HG02798 (cell line): ENCODE measurements around the gene SENP8.
"Not testable (repeated sequence)": the region's sequence is repeated elsewhere in the genome, so short reads cannot be mapped to it uniquely, and the experiment has no call there.

Experiments
- ATAC-seq: cut with Tn5 transposase; IDR thresholded peaks from one replicate; pipeline ENCODE4 v1.9.1; 2021; ENCODE audit warnings: mild to moderate bottlenecking; ENCODE audit not compliant: unreplicated experiment, poor library complexity

The SENP8 gene

DNA sequence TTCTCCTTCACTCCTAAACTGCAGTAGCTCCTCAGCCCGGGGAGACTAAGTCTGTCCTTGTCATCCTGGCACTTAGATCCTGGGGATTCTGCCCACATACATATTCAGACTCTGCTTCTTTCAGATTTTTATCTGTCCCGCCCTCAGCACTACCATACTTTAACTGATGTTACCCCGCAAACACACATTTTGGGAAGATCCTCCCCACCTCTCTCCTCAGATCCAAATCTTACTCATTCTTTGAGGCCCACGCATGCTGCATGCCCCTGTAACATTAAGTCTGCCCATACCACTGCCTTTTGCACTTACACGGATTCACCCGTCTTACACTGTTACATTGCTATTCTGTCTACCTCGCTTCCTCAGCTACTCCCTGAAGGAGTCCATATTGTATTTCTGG is 36.1 kb downstream of the SENP8 start:
- no peak for ATAC-seq

DNA sequence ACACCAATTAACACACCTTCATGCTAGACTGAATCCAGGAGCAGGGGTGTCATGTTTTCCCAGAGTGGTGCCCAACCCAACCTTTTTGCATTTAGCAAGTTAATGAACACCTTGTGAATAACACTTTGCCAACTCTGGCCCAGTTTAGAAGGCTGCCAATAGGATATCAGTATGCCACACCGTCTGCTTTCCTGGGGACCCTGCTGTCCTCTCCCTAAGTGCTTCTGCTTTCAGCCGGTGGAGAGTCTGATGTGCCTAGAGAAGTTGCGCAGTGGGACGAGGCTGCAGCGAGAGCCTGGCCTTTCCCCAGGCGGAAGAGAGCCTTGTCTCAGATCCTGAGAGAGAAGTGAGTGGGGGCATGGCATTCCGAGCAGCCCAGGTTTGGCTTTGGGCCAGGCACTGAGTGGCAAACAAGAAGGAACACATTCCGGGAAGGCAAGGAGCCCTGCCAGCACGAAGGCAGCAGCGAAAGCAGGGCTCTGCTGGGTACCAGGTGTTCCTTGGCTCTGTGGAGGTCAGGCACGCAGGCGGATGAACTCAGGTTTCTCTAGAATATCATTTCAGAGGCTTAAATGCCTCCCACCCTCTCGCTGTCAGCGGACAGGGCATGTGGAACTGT is 36.9 kb downstream of the SENP8 start:
- no peak for ATAC-seq

DNA sequence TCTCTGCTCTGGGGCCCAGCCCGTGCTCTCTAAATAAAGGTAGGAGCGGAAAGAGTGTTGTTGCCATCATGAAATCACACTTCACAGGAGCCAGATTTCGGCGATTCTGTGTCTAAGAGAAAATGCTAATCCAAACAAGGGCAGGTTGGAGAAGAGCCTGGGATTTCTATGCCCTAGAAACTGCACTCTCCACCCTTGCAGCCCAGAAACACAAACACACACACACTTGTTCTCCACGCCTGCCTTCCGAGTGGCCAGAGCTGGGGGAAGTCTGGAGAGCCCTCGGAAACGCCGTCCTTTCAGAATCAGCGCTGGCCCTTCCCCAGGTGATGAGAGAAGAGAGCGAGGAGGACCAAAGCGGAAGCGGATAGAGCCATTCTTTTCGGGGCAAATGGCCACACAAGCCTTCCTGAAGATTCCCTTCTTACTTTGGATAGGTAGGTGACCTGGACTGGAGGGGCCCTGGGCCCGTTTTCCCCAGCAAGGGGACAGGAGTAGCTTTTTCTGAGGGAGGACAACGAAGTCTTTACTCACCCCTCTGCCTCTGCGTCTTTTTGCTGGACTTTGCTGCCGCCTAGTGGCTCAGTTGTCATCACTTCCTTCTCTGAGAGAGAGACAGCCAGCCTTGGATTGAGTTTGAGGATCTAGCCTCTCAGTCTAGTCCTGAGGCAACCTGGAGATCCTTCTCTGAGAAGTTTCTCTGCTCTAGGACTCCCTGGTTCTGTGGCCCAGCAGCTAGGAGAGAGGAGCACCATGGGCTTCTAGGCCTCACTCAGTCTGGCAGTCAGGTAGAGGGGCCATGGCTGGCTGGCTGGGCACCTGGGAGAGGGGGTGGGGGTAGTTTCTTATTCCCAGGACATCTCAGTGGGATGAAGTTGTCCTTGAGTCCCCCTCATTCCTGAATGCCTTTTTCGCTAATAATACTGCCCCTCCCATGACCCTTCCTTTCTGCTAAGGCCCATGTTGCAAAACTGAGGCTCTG is 37.7 kb downstream of the SENP8 start:
- ATAC-seq: peak; percentile 76

DNA sequence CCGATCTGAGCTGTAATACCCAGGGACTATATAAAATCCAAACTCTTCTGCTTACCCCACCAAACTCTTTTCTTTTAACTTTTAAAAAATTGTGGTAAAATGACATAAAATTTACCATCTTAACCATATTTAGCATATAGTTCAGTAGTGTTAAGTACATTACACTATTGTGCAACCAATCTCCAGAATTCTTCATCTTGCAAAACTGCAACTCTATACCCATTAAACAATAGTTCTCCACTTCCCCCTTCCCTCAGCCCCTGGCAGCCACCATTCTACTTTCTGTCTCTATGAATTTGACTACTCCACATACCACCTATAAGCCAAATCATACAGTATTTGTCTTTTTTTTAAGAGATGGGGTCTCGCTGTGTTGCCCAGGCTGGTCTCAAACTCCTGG is 38.7 kb downstream of the SENP8 start:
- ATAC-seq: no peak

GRCh38 chr15:72160696-72161245 is 42.6 kb downstream of the SENP8 start:
- no peak for ATAC-seq

GRCh38 chr15:72161361-72162132 is 43.3 kb downstream of the SENP8 start:
- ATAC-seq: no peak

GRCh38 chr15:72162569-72162968 is 44.4 kb downstream of the SENP8 start:
- no peak for ATAC-seq

DNA sequence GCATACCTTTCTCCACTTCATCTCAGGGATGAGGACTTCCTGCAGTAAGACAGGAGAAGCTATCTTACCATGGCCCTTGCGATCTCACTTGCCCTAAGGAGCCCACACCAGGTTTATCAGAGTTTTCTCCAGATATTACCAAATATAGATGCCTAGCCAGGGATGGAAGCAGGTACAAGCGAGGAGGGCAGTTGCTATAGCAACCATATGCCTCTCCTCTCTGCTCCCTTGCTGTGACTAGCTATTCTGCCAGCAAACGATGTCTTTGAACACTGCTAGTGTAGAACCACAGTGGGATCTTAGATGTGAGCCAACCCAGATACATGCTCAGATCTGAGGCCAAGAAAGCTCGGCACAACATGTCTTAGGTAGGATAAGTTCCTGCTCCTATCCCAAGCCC is 45.5 kb downstream of the SENP8 start:
- ATAC-seq: no peak

DNA sequence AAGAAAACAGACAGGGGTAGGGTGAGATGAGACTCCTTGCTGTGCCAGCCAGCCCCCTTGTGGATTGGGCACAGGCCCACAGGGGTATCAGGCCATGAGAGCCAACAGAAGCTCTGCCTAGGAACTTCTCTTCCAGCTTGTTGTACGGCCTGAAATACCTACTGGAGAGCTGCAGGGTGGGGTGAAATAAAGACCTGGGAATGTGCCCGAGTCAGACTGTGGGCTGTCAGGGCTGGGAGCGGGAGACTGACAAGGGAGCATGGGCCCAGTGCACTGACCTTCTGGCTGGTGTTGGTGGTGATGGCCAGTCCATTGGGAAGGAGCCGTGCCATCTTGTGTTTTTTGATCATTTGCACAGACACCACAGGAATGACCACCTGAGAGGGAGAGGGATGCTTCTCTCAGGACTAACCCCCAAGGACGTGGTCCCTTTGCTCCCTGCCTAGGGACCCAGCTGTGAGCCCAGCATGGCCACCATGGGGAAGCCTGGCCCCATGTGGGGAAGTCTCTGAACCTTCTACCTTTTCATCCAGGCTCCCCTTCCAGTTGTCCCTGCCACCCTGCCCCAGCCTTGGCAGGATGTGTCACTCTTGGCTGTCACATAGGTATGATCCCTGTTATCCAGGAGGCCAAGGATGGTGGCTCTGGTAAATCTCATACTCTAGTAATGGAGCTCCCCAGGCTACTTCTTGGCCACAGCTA is 48.7 kb downstream of the SENP8 start:
- ATAC-seq: no peak

- no peak for ATAC-seq
These were observed 49.2 kb downstream of the SENP8 start for GRCh38 chr15:72167445-72167844.

DNA sequence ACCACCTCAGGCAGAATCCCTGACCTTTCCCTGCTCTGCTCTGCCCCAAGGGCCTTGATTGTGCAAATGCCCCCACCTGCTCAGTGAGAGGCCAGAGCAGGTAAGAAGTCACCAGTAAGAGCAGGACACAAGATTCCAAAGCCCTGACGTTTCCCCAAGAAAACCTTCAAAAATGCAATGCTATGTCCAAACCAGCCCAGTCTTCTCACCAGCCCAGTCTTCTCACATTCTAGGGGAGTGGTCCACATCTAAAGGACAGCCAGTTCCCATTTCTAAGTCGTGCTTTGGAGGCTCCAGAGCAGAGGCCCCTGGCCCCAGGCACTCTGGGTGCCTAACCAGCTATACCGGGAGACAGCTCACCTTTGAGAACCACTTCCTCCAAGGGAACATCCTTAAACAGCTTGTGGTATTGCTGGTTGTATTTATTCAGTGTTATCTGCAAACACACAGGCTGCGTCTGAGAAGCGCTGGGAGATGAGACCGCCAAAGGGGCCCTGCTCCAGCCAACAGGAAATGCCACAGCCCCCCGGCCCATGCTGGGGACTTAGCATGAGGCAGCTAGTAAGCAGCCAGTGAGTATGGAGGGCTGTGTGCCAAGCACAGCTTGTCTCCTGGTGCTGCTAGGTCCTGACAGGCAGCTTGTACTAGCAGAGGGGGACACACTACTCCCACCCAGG is 50.1 kb downstream of the SENP8 start:
- ATAC-seq: no peak

- ATAC-seq: no peak
These were observed 50.6 kb downstream of the SENP8 start for GRCh38 chr15:72168808-72169190.

- no peak for ATAC-seq
These were observed 51.2 kb downstream of the SENP8 start for GRCh38 chr15:72169236-72169920.

- no peak for ATAC-seq
These were observed 51.9 kb downstream of the SENP8 start for GRCh38 chr15:72169921-72170611.

DNA sequence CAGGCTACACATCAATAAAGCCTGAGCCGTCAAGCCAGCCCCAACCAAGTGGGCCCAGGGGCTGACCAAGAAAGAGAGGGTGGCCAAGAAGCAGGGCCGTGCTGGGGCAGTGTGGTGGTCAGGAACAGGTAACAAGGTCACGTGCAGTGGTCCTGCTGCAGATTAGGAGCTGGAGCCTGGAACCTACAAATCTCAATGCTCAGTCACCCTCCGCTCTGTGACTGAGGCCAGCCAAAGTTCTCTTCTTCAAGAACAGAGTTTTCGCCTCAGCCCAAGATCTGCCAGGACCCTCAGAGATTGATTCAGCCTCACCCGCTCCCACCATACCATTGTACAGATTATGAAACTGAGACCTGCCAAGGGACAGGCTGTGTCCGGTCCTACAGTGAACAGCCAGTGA is 52.5 kb downstream of the SENP8 start:
- no peak for ATAC-seq

- not testable (repeated sequence) for ATAC-seq
These were observed 53.8 kb downstream of the SENP8 start for GRCh38 chr15:72171978-72172377.

- ATAC-seq: no peak
These were observed 54.6 kb downstream of the SENP8 start for GRCh38 chr15:72172796-72173195.

DNA sequence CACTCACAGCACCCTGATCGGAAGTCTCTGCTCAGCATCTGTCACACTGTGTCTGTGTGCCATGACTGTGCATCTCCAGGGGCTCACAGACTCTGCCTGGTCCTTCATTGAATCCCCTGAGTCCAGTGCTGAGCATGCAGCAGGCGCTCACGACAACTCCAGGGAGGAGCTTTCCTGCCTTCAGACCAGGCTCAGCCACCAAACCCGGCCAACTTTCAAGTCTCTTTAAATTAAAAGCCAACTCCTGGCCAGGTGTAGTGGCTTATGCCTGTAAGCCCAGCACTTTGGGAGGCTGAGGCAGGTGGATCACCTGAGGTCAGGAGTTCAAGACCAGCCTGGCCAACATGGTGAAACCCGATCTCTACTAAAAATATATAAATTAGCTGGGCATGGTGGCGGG is 55.2 kb downstream of the SENP8 start:
- ATAC-seq: no peak
